HepG2 (cell line): Measurements from ENCODE around the gene CLIC1. TPM values are rescaled to one million over a fixed set of nuclear protein-coding genes. Genes with fewer than 3 reads are reported as not detected.

Experiments used
- AFF4 ChIP-seq: sonication (generic); formaldehyde crosslinking; IDR thresholded peaks from 2 replicates; pipeline ENCODE4 v1.4.0; 2020; ENCODE audit warnings: missing genetic modification reagents
- ATF1 ChIP-seq: IDR thresholded peaks from 2 replicates; pipeline ENCODE4 v1.6.1; 2016; ENCODE audit warnings: mild to moderate bottlenecking, control low read depth
- GMEB1 ChIP-seq: sonication (generic); formaldehyde crosslinking; IDR thresholded peaks from 2 replicates; pipeline ENCODE4 v1.5.1; 2020; ENCODE audit warnings: missing genetic modification reagents, mild to moderate bottlenecking, borderline replicate concordance
- NFE2L2 ChIP-seq: fragments of 150-350 bp; IDR thresholded peaks from 2 replicates; pipeline ENCODE4 v1.6.1; 2014; ENCODE audit warnings: low read length
- NR2F1 ChIP-seq, 2 experiments: fragments of 450-650 bp in 1 of 2; formaldehyde crosslinking in 1 of 2; IDR thresholded peaks; 2 replicates each; pipeline versions ENCODE4 v1.5.0 to v1.6.1; 2016 to 2020; ENCODE audit warnings: mild to moderate bottlenecking in 1 of 2, missing compliant biosample characterization in 1 of 2, missing genetic modification reagents in 1 of 2, moderate library complexity in 1 of 2
- POGZ ChIP-seq: sonication (generic); formaldehyde crosslinking; IDR thresholded peaks from 2 replicates; pipeline ENCODE4 v1.4.0; 2020; ENCODE audit warnings: mild to moderate bottlenecking, missing genetic modification reagents
- POLR2A ChIP-seq, 2 experiments: IDR thresholded peaks; 2 replicates each; pipeline ENCODE4 v1.6.1; 2011; ENCODE audit warnings: low read depth in 2 of 2, low read length in 2 of 2, mild to moderate bottlenecking in 1 of 2, moderate library complexity in 1 of 2; ENCODE audit not compliant: insufficient read depth in 1 of 2
- RELA ChIP-seq: sonication (generic); formaldehyde crosslinking; IDR thresholded peaks from 2 replicates; pipeline ENCODE4 v1.4.0; 2020; ENCODE audit warnings: missing genetic modification reagents
- ZBED4 ChIP-seq: sonication (generic); formaldehyde crosslinking; IDR thresholded peaks from 2 replicates; pipeline ENCODE4 v1.4.0; 2020; ENCODE audit warnings: missing genetic modification reagents, borderline replicate concordance
- ZNF354B ChIP-seq: sonication (generic); formaldehyde crosslinking; IDR thresholded peaks from 2 replicates; pipeline ENCODE4 v1.8.0; 2022; ENCODE audit warnings: mild to moderate bottlenecking, missing genetic modification reagents
- ZNF577 ChIP-seq: sonication (generic); formaldehyde crosslinking; IDR thresholded peaks from 2 replicates; pipeline ENCODE4 v1.4.0; 2020; ENCODE audit warnings: mild to moderate bottlenecking, low read depth, missing genetic modification reagents, borderline replicate concordance
- ZNF704 ChIP-seq: sonication (generic); formaldehyde crosslinking; IDR thresholded peaks from 2 replicates; pipeline ENCODE4 v1.8.1; 2023; ENCODE audit warnings: mild to moderate bottlenecking, inconsistent platforms, moderate library complexity, missing genetic modification reagents, borderline replicate concordance
- ZNF782 ChIP-seq: sonication (generic); formaldehyde crosslinking; IDR thresholded peaks from 2 replicates; pipeline ENCODE4 v1.4.0; 2020; ENCODE audit warnings: missing genetic modification reagents, mild to moderate bottlenecking, borderline replicate concordance
- ZSCAN25 ChIP-seq: sonication (generic); formaldehyde crosslinking; IDR thresholded peaks from 2 replicates; pipeline ENCODE4 v1.8.0; 2022; ENCODE audit warnings: mild to moderate bottlenecking, missing genetic modification reagents
- polyA plus RNA-seq, 8 experiments: library from polyadenylated mRNA; depleted of rRNA in 3 of 8; stranded (reverse) in 7 of 8; unstranded in 1 of 8; fragments of >200 nt; fragmentation: Illumina TruSeq in 4 of 8; extraction: Trizol in 4 of 8; gene quantifications; 2 replicates each; pipeline versions ENCODE4 v1.2.1 to v1.2.3, GENCODE V29; 2011 to 2016; ENCODE audit warnings: low read depth in 4 of 8, missing spikeins in 1 of 8, mixed read lengths in 1 of 8; ENCODE audit not compliant: insufficient read depth in 1 of 8
- total RNA-seq, 5 experiments: library from RNA; depleted of rRNA; stranded (reverse); fragments of >200 nt; fragmentation: Illumina TruSeq; extraction: Trizol; gene quantifications; 2 replicates each; pipeline ENCODE4 v1.2.3, GENCODE V29; 2016; ENCODE audit warnings: low read depth in 1 of 5
- TF ChIP-seq, protein P1 (sequence below): sonication (generic); formaldehyde crosslinking; conservative IDR thresholded peaks from 2 replicates; pipeline ENCODE4 v1.8.0; 2022; ENCODE audit warnings: low read depth, missing genetic modification reagents
- TF ChIP-seq, protein P2 (sequence below): sonication (generic); formaldehyde crosslinking; IDR thresholded peaks from 2 replicates; pipeline ENCODE4 v1.4.0; 2020; ENCODE audit warnings: mild to moderate bottlenecking, missing genetic modification reagents

The CLIC1 gene
- total and polyA plus RNA-seq, 2 of the 13 experiments (the other 11 are each of a cell fraction or from before 2014, with no cell fraction given), result 602 to 891 TPM

- TF ChIP-seq GMEB1 (CRISPR knock-in tag), result no peak
- no peak for TF ChIP-seq NFE2L2
- TF ChIP-seq, protein P1, sequence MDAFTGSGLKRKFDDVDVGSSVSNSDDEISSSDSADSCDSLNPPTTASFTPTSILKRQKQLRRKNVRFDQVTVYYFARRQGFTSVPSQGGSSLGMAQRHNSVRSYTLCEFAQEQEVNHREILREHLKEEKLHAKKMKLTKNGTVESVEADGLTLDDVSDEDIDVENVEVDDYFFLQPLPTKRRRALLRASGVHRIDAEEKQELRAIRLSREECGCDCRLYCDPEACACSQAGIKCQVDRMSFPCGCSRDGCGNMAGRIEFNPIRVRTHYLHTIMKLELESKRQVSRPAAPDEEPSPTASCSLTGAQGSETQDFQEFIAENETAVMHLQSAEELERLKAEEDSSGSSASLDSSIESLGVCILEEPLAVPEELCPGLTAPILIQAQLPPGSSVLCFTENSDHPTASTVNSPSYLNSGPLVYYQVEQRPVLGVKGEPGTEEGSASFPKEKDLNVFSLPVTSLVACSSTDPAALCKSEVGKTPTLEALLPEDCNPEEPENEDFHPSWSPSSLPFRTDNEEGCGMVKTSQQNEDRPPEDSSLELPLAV (CRISPR knock-in tag), result no peak
- TF ChIP-seq POGZ (CRISPR knock-in tag), result no peak
- no peak for TF ChIP-seq ZSCAN25 (CRISPR knock-in tag)
- TF ChIP-seq ZNF577, result no peak
- TF ChIP-seq ZNF782 (CRISPR knock-in tag), result no peak
- TF ChIP-seq, protein P2, sequence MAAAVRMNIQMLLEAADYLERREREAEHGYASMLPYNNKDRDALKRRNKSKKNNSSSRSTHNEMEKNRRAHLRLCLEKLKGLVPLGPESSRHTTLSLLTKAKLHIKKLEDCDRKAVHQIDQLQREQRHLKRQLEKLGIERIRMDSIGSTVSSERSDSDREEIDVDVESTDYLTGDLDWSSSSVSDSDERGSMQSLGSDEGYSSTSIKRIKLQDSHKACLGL (CRISPR knock-in tag), result no peak
- TF ChIP-seq RELA, result no peak; the same call in 1 of the 2 replicates
- TF ChIP-seq POLR2A (IDR thresholded peaks at IDR 0.05; ENCODE audit: insufficient read depth in 1 of 2, low read depth in 2 of 2, low read length in 2 of 2), result no peak
- TF ChIP-seq ATF1, result no peak
- TF ChIP-seq AFF4, result 0 out of 2 replicates have a peak, but pooled peaks have one; percentile 18
- TF ChIP-seq ZBED4 (CRISPR knock-in tag), result no peak; the same call in 1 of the 2 replicates
- TF ChIP-seq ZNF704 (CRISPR knock-in tag), result no peak
- no peak for TF ChIP-seq ZNF354B
- no peak; a peak in 1 of 4 replicates for TF ChIP-seq NR2F1 (CRISPR knock-in tag; IDR thresholded peaks at IDR 0.05)
These were observed 1.4 kb downstream of the CLIC1 start (continued) for GRCh38 chr6:31734821-31735406.
